Spleen (tissue), 11 donors: ENCODE results near the gene FUOM. TPM values are rescaled to one million over a fixed set of nuclear protein-coding genes. Genes with fewer than 3 reads are reported as not detected.

ENCODE experiments used
- DNase-seq: peaks from one replicate; pipeline ENCODE4 v3.0.0-alpha.2; 2020
- H3K27ac ChIP-seq, 8 donors: fragments of 200-600 bp; sonication (generic) in 7 of 8; 1 replicate in 4 of 8; 2 replicates in 4 of 8; pipeline versions ENCODE4 v1.5.0 to v1.8.0; 2016 to 2021; ENCODE audit warnings: inconsistent platforms in 4 of 8, mild to moderate bottlenecking in 4 of 8, moderate library complexity in 1 of 8
- H3K27me3 ChIP-seq, 7 donors: fragments of 200-600 bp; sonication (generic) in 6 of 7; replicated peaks in 1 of 7; 1 replicate in 4 of 7; 2 replicates in 3 of 7; pipeline versions ENCODE4 v1.5.0 to v1.8.0; 2016 to 2021; ENCODE audit warnings: inconsistent platforms in 3 of 7, mild to moderate bottlenecking in 1 of 7
- H3K36me3 ChIP-seq, 6 donors: fragments of 200-600 bp; sonication (generic) in 5 of 6; 1 replicate in 4 of 6; 2 replicates in 2 of 6; pipeline versions ENCODE4 v1.5.0 to v1.8.0; 2016 to 2021; ENCODE audit warnings: inconsistent platforms in 2 of 6
- H3K4me1 ChIP-seq, 6 donors: fragments of 200-600 bp; sonication (generic) in 5 of 6; 1 replicate in 3 of 6; 2 replicates in 3 of 6; pipeline versions ENCODE4 v1.5.0 to v1.8.0; 2016 to 2021; ENCODE audit warnings: inconsistent platforms in 3 of 6
- H3K4me3 ChIP-seq, 8 donors: fragments of 200-600 bp; sonication (generic) in 7 of 8; 1 replicate in 4 of 8; 2 replicates in 4 of 8; pipeline versions ENCODE4 v1.5.0 to v1.8.0; 2016 to 2021; ENCODE audit warnings: inconsistent platforms in 4 of 8, mild to moderate bottlenecking in 4 of 8, moderate library complexity in 2 of 8
- H3K9me3 ChIP-seq, 8 donors: fragments of 200-600 bp; sonication (generic) in 7 of 8; 1 replicate in 4 of 8; 2 replicates in 4 of 8; pipeline versions ENCODE4 v1.5.0 to v1.8.0; 2016 to 2021; ENCODE audit warnings: inconsistent platforms in 4 of 8
- CTCF ChIP-seq, 11 experiments: fragments of 200-600 bp in 7 of 11; fragments of 450-650 bp in 4 of 11; sonication (generic) in 4 of 11; IDR thresholded peaks in 8 of 11; conservative IDR thresholded peaks in 3 of 11; 1 replicate in 7 of 11; 2 replicates in 4 of 11; pipeline versions ENCODE4 v1.4.0 to v1.8.0; 2016 to 2021; ENCODE audit warnings: antibody characterized with exemption in 11 of 11, inconsistent platforms in 4 of 11, mild to moderate bottlenecking in 1 of 11
- POLR2A ChIP-seq, 3 donors: fragments of 450-650 bp; IDR thresholded peaks; one replicate each; pipeline ENCODE4 v1.5.1; 2017; ENCODE audit warnings: antibody characterized with exemption in 3 of 3, mild to moderate bottlenecking in 1 of 3
- POLR2AphosphoS5 ChIP-seq, 3 donors: sonication (generic); formaldehyde crosslinking; IDR thresholded peaks; one replicate each; pipeline ENCODE4 v1.5.1; 2017; ENCODE audit warnings: antibody characterized with exemption in 3 of 3
- WGBS, 5 donors: extraction: QIAGEN DNeasy Blood & Tissue Kit in 3 of 5; methylation state at CpG; one replicate each; pipeline versions ENCODE4 v1.1.5 to v1.1.7; 2013 to 2018; 5-methylcytosine and 5-hydroxymethylcytosine counted together
- intact Hi-C: fragments of 100-400 bp; cut with DNase I; formaldehyde crosslinking; loops from one replicate; pipeline ENCODE4 v1.15.0; 2023; ENCODE audit warnings: low total_unique reads
- microRNA-seq, 3 donors: library from miRNA; unstranded; fragments of <30 nt; microRNA quantifications; one replicate each; pipeline versions ENCODE4 to v1.1.0, GENCODE V29; 2019 to 2020
- polyA plus RNA-seq, 3 donors: library from polyadenylated mRNA; stranded (reverse); fragments of 200-250 nt; gene quantifications; one replicate each; pipeline ENCODE4 v1.2.1, GENCODE V29; 2013
- small RNA-seq, 4 donors: library from RNA; depleted of rRNA; stranded (forward); fragments of <200 nt; gene quantifications; one replicate each; pipeline ENCODE3, GENCODE V24; 2016
- total RNA-seq, 7 donors: library from RNA; depleted of rRNA in 3 of 7; stranded (reverse); fragments of >200 nt in 3 of 7; fragmentation: NEBNext Ultra II Directional in 4 of 7; extraction: Animal tissue kit (Norgen Biotek cat#: 25700) in 4 of 7; gene quantifications; one replicate each; pipeline versions ENCODE4 v1.1.0 to v1.2.1, GENCODE V29; 2016 to 2021
- donor health status: healthy with polysubstance abuse.
- donor health status: DM: no; HTN: no; CAD: no; lungs with moderate emphysema.
- donor health status: DM: no; HTN: no; CAD: no.
- donor health status: Bipolar disorder and iron deficiency.
- donor health status: healthy.
- donor health status: DM: no; HTN: no; CAD: no.
- donor health status: DM: yes; HTN: yes; CAD: no.

FUOM gene
- total and polyA plus RNA-seq, 10 donors: 25.3 to 79.6 (median 34.6) TPM

DNA sequence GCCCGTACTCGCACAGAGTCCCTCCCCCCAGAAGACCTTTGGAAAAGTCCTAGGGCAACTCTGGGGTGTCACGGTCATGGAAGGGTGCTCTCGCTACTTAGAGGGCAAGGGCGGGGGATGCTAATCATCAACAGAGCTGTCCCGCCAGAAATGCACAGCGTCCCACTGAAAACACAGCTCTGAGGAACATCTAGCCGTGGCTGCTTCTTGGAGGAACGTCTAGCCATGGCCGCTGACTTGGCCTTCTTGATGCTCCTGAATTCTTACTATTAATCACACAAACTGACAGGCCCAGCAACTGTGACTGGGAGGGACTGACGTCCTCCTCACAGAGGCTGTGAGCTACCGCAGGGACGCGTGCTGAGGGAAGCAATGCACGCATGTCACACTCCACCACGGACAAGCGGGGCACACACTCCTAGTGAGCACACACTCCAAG is 50.9 kb downstream of the FUOM start:
- DNase-seq: peak; percentile 81
- intact Hi-C loops: no loop called here
- WGBS, 5 donors: 88 to 92% (median 91%) methylated on average over 17 of the region's 17 CpGs
- H3K9me3 ChIP-seq: no peaks in the 10 kb centered on the region
- peak overlapping the region in 2 of 8 donors; percentile 95 to 98 for H3K4me3 ChIP-seq
- H3K27ac ChIP-seq: peak overlapping the region in 5 of 8 donors; percentile 78 to 99 (median 97)
- TF ChIP-seq CTCF (IDR thresholded peaks at IDR 0.05 in 8 of 11, conservative IDR thresholded peaks at IDR 0.05 in 3 of 11): no peak
- no peak for TF ChIP-seq POLR2A (IDR thresholded peaks at IDR 0.05)
- no peak for TF ChIP-seq POLR2AphosphoS5 (IDR thresholded peaks at IDR 0.05)
- no peaks in the 10 kb centered on the region for H3K27me3 ChIP-seq
- H3K4me1 ChIP-seq: peaks cover 17 to 72% (median 52%) of the 10 kb centered on the region in 6 donors
- peaks cover 0 to 46% (median 29%) of the 10 kb centered on the region in 6 donors for H3K36me3 ChIP-seq

DNA sequence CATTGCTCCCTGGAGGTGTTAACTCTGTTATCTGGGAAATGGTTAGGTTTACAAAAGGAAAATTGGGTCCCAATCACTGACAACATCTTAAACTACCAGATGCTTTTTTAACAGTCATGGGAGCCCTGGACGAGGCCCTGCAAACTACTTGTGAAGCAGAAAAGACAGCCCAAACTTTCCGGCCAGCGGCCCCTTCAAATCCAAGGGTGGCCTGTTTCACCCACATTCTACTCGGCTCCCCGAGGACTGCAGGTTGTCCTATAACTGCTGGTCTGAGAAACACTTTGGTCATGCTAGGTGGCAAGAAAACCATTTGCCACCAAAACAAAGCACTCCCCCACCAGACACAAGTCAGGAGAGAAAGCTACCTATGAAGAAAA is 51.7 kb downstream of the FUOM start:
- H3K27me3 ChIP-seq: no peaks in the 10 kb centered on the region
- H3K36me3 ChIP-seq: peaks cover 0 to 46% (median 28%) of the 10 kb centered on the region in 6 donors
- TF ChIP-seq CTCF (IDR thresholded peaks at IDR 0.05 in 8 of 11, conservative IDR thresholded peaks at IDR 0.05 in 3 of 11): no peak
- no peak for TF ChIP-seq POLR2A (IDR thresholded peaks at IDR 0.05)
- TF ChIP-seq POLR2AphosphoS5 (IDR thresholded peaks at IDR 0.05): no peak
- DNase-seq: peak; percentile 58
- H3K27ac ChIP-seq: peak overlapping the region in 7 of 8 donors; percentile 6 to 99 (median 78)
- WGBS, 5 donors: 89 to 91% (median 91%) methylated on average over 5 of the region's 5 CpGs
- H3K4me3 ChIP-seq: no peak overlapping the region
- no peaks in the 10 kb centered on the region for H3K9me3 ChIP-seq
- intact Hi-C loops: no loop called here
- H3K4me1 ChIP-seq: peaks cover 17 to 72% (median 52%) of the 10 kb centered on the region in 6 donors

Small RNA genes within 50 kb of the gene (microRNA-seq; reads per million reads assigned to microRNA genes)
- gene MIR3944: 1.1 to 2.3 (median 1.8) reads per million in 3 donors

Small RNA genes within 50 kb of the gene (small RNA-seq; reads per million reads assigned to genes)
- gene AL360181.4 (0 reads per million in 4 donors), gene BANF1P2 (0 reads per million in 4 donors), gene MIR3944 (0 reads per million in 4 donors)

Other genes starting within 250 kb of the FUOM start
- 1 to 10 TPM in 5 of 7 donors, under 1 TPM in 2; 0.32 to 3.5 (median 2.5) TPM for gene KNDC1, start 197.8 kb downstream of the FUOM start, total RNA-seq
- gene KNDC1, start 197.8 kb downstream of the FUOM start, polyA plus RNA-seq: under 1 TPM; 0.05 to 0.43 (median 0.29) TPM
- under 1 TPM in 3 of 7 donors, not detected in 4; 0.41 to 0.54 (median 0.43) TPM for gene UTF1, start 127.8 kb downstream of the FUOM start, total RNA-seq
- under 1 TPM; 0.10 to 0.23 (median 0.13) TPM for gene UTF1, start 127.8 kb downstream of the FUOM start, polyA plus RNA-seq
- gene VENTX, start 120.2 kb downstream of the FUOM start, total RNA-seq: 10 to 100 TPM in 1 of 7 donors, 1 to 10 TPM in 6; 1.7 to 10.4 (median 3.4) TPM
- 1 to 10 TPM in 2 of 3 donors, under 1 TPM in 1; 0.76 to 6.3 (median 2.9) TPM for gene VENTX, start 120.2 kb downstream of the FUOM start, polyA plus RNA-seq
- gene ADAM8, start 81.2 kb downstream of the FUOM start, total RNA-seq: 100 to 1,000 TPM in 3 of 7 donors, 10 to 100 TPM in 4; 43.3 to 177 (median 99.1) TPM
- 10 to 100 TPM; 10.1 to 27.2 (median 20.4) TPM for gene ADAM8, start 81.2 kb downstream of the FUOM start, polyA plus RNA-seq
- gene TUBGCP2, start 49.1 kb downstream of the FUOM start, total RNA-seq: 10 to 100 TPM; 40.2 to 61.2 (median 51.9) TPM
- 100 to 1,000 TPM in 2 of 3 donors, 10 to 100 TPM in 1; 85.2 to 201 (median 132) TPM for gene TUBGCP2, start 49.1 kb downstream of the FUOM start, polyA plus RNA-seq
- gene ZNF511, start 49.1 kb downstream of the FUOM start, total RNA-seq: 10 to 100 TPM; 26.3 to 33.1 (median 29.2) TPM
- gene ZNF511, start 49.1 kb downstream of the FUOM start, polyA plus RNA-seq: 10 to 100 TPM; 43.3 to 50.6 (median 44.7) TPM
- 1 to 10 TPM in 3 of 7 donors, under 1 TPM in 3, not detected in 1; 0.30 to 3.4 (median 0.94) TPM for gene CALY, start 21.1 kb downstream of the FUOM start, total RNA-seq
- under 1 TPM; 0.04 to 0.12 (median 0.10) TPM for gene CALY, start 21.1 kb downstream of the FUOM start, polyA plus RNA-seq
- gene PRAP1, start 10.6 kb downstream of the FUOM start, total RNA-seq: not detected
- gene PRAP1, start 10.6 kb downstream of the FUOM start, polyA plus RNA-seq: not detected
- 10 to 100 TPM; 29.8 to 46.2 (median 44.8) TPM for gene ECHS1, start 15.3 kb upstream of the FUOM start, total RNA-seq
- gene ECHS1, start 15.3 kb upstream of the FUOM start, polyA plus RNA-seq: 10 to 100 TPM; 54.8 to 81.2 (median 62.7) TPM
- 10 to 100 TPM; 16.2 to 34.0 (median 22.8) TPM for gene PAOX, start 21.2 kb upstream of the FUOM start, total RNA-seq
- gene PAOX, start 21.2 kb upstream of the FUOM start, polyA plus RNA-seq: 10 to 100 TPM; 15.4 to 26.0 (median 19.3) TPM
- gene MTG1, start 36.1 kb upstream of the FUOM start, total RNA-seq: 10 to 100 TPM; 35.4 to 82.9 (median 63.7) TPM
- 100 to 1,000 TPM in 2 of 3 donors, 10 to 100 TPM in 1; 55.1 to 122 (median 101) TPM for gene MTG1, start 36.1 kb upstream of the FUOM start, polyA plus RNA-seq
- under 1 TPM in 3 of 7 donors, not detected in 4; 0.14 to 0.22 (median 0.14) TPM for gene SPRN, start 66.6 kb upstream of the FUOM start, total RNA-seq
- under 1 TPM; 0.20 to 0.58 (median 0.41) TPM for gene SPRN, start 66.6 kb upstream of the FUOM start, polyA plus RNA-seq
- 1 to 10 TPM; 3.7 to 9.7 (median 5.8) TPM for gene SCART1, start 95.9 kb upstream of the FUOM start, total RNA-seq
- gene SCART1, start 95.9 kb upstream of the FUOM start, polyA plus RNA-seq: 1 to 10 TPM in 1 of 3 donors, under 1 TPM in 2; 0.36 to 1.2 (median 0.72) TPM
- gene CYP2E1, start 169.3 kb upstream of the FUOM start, total RNA-seq: 1 to 10 TPM; 1.2 to 4.0 (median 2.3) TPM
- 1 to 10 TPM in 2 of 3 donors, under 1 TPM in 1; 0.61 to 1.8 (median 1.2) TPM for gene CYP2E1, start 169.3 kb upstream of the FUOM start, polyA plus RNA-seq
- 1 to 10 TPM in 2 of 7 donors, under 1 TPM in 1, not detected in 4; 0.86 to 1.9 (median 1.3) TPM for gene SYCE1, start 207.6 kb upstream of the FUOM start, total RNA-seq
- 1 to 10 TPM in 2 of 3 donors, under 1 TPM in 1; 0.24 to 3.5 (median 1.5) TPM for gene SYCE1, start 207.6 kb upstream of the FUOM start, polyA plus RNA-seq